H1 (cell line): ENCODE measurements around the gene FRMD4A. TPM values are rescaled to one million over a fixed set of nuclear protein-coding genes. Genes with fewer than 3 reads are reported as not detected.

Experiments used
- PHF8 ChIP-seq: fragments of 200-600 bp; sonication (generic); conservative IDR thresholded peaks from 2 replicates; pipeline ENCODE4 v1.7.1; 2012; ENCODE audit warnings: low read depth, mild to moderate bottlenecking, inconsistent platforms, low read length, moderate library complexity
- RBBP5 ChIP-seq: IDR thresholded peaks from 2 replicates; pipeline ENCODE4 v1.7.1; 2012; ENCODE audit warnings: low read depth, mild to moderate bottlenecking, inconsistent platforms, low read length, moderate library complexity, borderline replicate concordance
- RNF2 ChIP-seq: fragments of 200-900, 300-1000 bp; sonication (generic); IDR thresholded peaks from 2 replicates; pipeline ENCODE4 v1.7.1; 2016; ENCODE audit warnings: borderline replicate concordance, low read depth, mild to moderate bottlenecking, antibody characterized with exemption, low read length; ENCODE audit not compliant: poor library complexity, severe bottlenecking; ENCODE audit errors: missing control alignments
- SIRT6 ChIP-seq: IDR thresholded peaks from one replicate; pipeline ENCODE4 v1.7.1; 2012; ENCODE audit warnings: low read length, inconsistent platforms
- SP1 ChIP-seq: IDR thresholded peaks from 2 replicates; pipeline ENCODE4 v1.6.1; 2011; ENCODE audit warnings: low read depth, low read length
- SP2 ChIP-seq: IDR thresholded peaks from 2 replicates; pipeline ENCODE4 v1.6.1; 2012; ENCODE audit warnings: mild to moderate bottlenecking, low read length, inconsistent platforms
- polyA plus RNA-seq, 7 experiments: library from polyadenylated mRNA; depleted of rRNA in 3 of 7; stranded (reverse) in 5 of 7; unstranded in 2 of 7; fragments of >200 nt in 5 of 7; fragments of 200-250 nt in 2 of 7; gene quantifications; 1 replicate in 5 of 7; 2 replicates in 1 of 7; 4 replicates in 1 of 7; pipeline versions ENCODE4 v1.2.1 to v1.2.3, GENCODE V29; 2011 to 2013; ENCODE audit warnings: missing spikeins in 2 of 7, mixed read lengths in 2 of 7
- total RNA-seq: library from RNA; stranded (reverse); fragmentation: NEBNext Ultra II Directional; extraction: Animal tissue kit (Norgen Biotek cat#: 25700); gene quantifications from 2 replicates; pipeline ENCODE4 v1.2.1, GENCODE V29; 2021
- TF ChIP-seq, protein P1 (sequence below): fragments of 300-600 bp; sonication (generic); IDR thresholded peaks from 2 replicates; pipeline ENCODE4 v1.7.1; 2012; ENCODE audit warnings: low read length, moderate library complexity, mild to moderate bottlenecking, inconsistent platforms; ENCODE audit not compliant: insufficient replicate concordance
- TF ChIP-seq, protein P2 (sequence below): IDR thresholded peaks from 2 replicates; pipeline ENCODE4 v1.6.1; 2012; ENCODE audit warnings: inconsistent platforms

Gene FRMD4A
- total and polyA plus RNA-seq, 2 of the 8 experiments (the other 6 are each of a cell fraction or from before 2014, with no cell fraction given) = 38.6 to 39.6 TPM

DNA sequence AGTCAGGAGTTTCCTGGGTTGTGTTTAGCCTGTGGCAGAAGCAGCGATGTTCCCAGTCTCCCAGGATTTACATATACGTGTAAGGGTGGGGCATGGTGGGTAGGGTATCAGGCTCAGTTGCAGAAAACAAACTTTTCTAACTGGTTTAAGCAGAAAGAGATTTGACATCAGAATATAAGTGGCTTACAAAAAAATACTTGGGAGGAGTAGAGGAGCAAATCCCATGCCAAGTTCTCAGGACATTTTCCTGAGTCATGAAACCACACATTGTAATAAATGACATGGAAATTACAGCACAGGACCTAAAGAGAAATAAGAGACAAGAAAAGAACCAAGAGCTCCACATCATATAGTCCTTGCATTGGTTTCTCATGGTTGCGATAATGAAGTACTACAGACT lies 26.2 kb upstream of the FRMD4A start (continued):
- TF ChIP-seq SP1 = no peak
- TF ChIP-seq RBBP5 = no peak
- TF ChIP-seq, protein P1, sequence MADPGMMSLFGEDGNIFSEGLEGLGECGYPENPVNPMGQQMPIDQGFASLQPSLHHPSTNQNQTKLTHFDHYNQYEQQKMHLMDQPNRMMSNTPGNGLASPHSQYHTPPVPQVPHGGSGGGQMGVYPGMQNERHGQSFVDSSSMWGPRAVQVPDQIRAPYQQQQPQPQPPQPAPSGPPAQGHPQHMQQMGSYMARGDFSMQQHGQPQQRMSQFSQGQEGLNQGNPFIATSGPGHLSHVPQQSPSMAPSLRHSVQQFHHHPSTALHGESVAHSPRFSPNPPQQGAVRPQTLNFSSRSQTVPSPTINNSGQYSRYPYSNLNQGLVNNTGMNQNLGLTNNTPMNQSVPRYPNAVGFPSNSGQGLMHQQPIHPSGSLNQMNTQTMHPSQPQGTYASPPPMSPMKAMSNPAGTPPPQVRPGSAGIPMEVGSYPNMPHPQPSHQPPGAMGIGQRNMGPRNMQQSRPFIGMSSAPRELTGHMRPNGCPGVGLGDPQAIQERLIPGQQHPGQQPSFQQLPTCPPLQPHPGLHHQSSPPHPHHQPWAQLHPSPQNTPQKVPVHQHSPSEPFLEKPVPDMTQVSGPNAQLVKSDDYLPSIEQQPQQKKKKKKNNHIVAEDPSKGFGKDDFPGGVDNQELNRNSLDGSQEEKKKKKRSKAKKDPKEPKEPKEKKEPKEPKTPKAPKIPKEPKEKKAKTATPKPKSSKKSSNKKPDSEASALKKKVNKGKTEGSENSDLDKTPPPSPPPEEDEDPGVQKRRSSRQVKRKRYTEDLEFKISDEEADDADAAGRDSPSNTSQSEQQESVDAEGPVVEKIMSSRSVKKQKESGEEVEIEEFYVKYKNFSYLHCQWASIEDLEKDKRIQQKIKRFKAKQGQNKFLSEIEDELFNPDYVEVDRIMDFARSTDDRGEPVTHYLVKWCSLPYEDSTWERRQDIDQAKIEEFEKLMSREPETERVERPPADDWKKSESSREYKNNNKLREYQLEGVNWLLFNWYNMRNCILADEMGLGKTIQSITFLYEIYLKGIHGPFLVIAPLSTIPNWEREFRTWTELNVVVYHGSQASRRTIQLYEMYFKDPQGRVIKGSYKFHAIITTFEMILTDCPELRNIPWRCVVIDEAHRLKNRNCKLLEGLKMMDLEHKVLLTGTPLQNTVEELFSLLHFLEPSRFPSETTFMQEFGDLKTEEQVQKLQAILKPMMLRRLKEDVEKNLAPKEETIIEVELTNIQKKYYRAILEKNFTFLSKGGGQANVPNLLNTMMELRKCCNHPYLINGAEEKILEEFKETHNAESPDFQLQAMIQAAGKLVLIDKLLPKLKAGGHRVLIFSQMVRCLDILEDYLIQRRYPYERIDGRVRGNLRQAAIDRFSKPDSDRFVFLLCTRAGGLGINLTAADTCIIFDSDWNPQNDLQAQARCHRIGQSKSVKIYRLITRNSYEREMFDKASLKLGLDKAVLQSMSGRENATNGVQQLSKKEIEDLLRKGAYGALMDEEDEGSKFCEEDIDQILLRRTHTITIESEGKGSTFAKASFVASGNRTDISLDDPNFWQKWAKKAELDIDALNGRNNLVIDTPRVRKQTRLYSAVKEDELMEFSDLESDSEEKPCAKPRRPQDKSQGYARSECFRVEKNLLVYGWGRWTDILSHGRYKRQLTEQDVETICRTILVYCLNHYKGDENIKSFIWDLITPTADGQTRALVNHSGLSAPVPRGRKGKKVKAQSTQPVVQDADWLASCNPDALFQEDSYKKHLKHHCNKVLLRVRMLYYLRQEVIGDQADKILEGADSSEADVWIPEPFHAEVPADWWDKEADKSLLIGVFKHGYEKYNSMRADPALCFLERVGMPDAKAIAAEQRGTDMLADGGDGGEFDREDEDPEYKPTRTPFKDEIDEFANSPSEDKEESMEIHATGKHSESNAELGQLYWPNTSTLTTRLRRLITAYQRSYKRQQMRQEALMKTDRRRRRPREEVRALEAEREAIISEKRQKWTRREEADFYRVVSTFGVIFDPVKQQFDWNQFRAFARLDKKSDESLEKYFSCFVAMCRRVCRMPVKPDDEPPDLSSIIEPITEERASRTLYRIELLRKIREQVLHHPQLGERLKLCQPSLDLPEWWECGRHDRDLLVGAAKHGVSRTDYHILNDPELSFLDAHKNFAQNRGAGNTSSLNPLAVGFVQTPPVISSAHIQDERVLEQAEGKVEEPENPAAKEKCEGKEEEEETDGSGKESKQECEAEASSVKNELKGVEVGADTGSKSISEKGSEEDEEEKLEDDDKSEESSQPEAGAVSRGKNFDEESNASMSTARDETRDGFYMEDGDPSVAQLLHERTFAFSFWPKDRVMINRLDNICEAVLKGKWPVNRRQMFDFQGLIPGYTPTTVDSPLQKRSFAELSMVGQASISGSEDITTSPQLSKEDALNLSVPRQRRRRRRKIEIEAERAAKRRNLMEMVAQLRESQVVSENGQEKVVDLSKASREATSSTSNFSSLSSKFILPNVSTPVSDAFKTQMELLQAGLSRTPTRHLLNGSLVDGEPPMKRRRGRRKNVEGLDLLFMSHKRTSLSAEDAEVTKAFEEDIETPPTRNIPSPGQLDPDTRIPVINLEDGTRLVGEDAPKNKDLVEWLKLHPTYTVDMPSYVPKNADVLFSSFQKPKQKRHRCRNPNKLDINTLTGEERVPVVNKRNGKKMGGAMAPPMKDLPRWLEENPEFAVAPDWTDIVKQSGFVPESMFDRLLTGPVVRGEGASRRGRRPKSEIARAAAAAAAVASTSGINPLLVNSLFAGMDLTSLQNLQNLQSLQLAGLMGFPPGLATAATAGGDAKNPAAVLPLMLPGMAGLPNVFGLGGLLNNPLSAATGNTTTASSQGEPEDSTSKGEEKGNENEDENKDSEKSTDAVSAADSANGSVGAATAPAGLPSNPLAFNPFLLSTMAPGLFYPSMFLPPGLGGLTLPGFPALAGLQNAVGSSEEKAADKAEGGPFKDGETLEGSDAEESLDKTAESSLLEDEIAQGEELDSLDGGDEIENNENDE = no peak
- TF ChIP-seq, protein P2, sequence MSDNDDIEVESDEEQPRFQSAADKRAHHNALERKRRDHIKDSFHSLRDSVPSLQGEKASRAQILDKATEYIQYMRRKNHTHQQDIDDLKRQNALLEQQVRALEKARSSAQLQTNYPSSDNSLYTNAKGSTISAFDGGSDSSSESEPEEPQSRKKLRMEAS = no peak
- TF ChIP-seq SP2 = no peak
- no peak for TF ChIP-seq RNF2
- TF ChIP-seq SIRT6 = no peak
- no peak for TF ChIP-seq PHF8
